ENCODE data around the gene WARS2.

The WARS2 gene

DNA sequence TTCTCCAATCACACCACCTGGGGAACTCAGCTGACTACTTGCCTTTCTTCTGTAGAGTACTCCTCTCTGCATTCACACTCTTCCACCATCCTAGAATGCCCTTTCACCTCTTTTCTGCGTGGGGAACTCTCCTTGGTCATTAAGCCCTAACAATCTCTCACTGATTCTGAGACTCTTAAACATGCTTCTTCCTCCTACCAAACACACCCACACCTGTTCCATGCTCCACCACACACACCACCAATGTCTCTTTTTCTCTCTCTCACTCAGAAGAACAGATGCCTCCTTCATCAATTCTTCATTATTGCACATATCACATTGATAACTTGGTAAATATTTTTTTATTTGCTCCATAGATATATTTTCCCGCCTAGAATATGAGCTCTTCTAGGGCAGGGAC is 53.6 kb downstream of the WARS2 start:
- TF ChIP-seq, protein P1, sequence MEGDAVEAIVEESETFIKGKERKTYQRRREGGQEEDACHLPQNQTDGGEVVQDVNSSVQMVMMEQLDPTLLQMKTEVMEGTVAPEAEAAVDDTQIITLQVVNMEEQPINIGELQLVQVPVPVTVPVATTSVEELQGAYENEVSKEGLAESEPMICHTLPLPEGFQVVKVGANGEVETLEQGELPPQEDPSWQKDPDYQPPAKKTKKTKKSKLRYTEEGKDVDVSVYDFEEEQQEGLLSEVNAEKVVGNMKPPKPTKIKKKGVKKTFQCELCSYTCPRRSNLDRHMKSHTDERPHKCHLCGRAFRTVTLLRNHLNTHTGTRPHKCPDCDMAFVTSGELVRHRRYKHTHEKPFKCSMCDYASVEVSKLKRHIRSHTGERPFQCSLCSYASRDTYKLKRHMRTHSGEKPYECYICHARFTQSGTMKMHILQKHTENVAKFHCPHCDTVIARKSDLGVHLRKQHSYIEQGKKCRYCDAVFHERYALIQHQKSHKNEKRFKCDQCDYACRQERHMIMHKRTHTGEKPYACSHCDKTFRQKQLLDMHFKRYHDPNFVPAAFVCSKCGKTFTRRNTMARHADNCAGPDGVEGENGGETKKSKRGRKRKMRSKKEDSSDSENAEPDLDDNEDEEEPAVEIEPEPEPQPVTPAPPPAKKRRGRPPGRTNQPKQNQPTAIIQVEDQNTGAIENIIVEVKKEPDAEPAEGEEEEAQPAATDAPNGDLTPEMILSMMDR (conservative IDR thresholded peaks at IDR 0.05; ENCODE audit: low read length) = no peak
- no peak for DNase-seq (ENCODE audit: low read depth)
- no peak overlapping the region for H3K4me3 ChIP-seq (ENCODE audit: low read length)

DNA sequence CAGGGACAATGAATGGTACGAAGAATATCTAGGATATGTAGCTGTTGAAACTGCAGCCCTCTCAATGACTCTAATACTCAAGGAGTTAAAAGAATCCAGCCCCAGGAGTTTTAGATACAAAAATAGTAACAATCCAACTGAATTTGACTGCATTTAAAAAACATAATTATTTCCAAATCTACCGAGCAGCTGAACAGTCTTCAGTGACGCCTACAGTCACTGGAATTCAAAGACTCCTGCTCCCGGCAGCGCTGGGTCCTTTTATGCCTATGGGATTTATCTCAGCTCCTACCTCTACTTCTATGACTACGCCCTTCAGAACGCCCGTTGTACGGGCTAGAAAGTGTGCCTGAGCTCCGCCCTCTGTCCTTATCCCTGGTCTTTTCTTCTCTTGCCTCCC is 55.7 kb downstream of the WARS2 start:
- TF ChIP-seq, protein P1 (conservative IDR thresholded peaks at IDR 0.05; ENCODE audit: low read length) = no peak
- H3K4me3 ChIP-seq (ENCODE audit: low read length) = no peak overlapping the region
- peak; percentile 8 for DNase-seq (ENCODE audit: low read depth)

DNA sequence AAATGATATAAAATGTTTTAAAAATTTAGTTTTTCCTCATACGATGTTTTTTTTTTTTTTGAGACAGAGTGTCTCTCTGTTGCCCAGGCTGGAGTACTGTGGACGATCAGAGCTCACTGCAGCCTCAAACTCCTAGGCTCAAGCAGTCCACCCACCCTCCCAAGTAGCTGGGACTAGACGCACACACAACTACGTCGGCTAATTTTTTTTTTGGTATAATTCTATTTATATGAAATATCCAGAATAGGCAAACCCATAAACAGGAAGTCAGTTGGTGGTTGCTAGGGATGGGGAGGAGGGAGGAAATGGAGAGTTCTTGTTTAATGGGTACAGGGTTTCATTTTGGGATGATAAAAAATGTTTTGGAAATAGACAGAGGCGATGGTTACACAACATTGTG is 56.5 kb downstream of the WARS2 start:
- TF ChIP-seq, protein P1 (conservative IDR thresholded peaks at IDR 0.05; ENCODE audit: low read length) = no peak
- H3K4me3 ChIP-seq (ENCODE audit: low read length) = no peak overlapping the region
- no peak for DNase-seq (ENCODE audit: low read depth)

DNA sequence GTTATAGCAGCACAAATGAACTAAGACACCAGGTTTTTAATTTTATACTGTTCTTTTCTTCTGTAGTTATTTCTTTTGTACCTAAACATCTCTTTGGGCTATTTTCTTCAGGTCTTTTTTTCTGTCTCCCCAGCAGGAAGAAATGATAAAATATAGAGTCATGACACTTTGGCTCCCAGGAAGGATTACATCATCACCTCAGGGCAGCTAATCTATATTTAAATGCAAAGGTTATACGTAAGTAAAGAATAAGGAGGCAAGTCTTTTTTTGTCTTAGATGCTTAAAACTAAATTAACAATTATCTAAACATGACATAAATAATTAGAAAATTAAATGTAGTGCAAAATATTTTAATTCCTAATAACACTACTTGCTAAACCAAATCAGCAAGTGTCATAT is 57.0 kb downstream of the WARS2 start:
- DNase-seq (ENCODE audit: low read depth) = no peak
- TF ChIP-seq, protein P1 (conservative IDR thresholded peaks at IDR 0.05; ENCODE audit: low read length) = no peak
- no peak overlapping the region for H3K4me3 ChIP-seq (ENCODE audit: low read length)

DNA sequence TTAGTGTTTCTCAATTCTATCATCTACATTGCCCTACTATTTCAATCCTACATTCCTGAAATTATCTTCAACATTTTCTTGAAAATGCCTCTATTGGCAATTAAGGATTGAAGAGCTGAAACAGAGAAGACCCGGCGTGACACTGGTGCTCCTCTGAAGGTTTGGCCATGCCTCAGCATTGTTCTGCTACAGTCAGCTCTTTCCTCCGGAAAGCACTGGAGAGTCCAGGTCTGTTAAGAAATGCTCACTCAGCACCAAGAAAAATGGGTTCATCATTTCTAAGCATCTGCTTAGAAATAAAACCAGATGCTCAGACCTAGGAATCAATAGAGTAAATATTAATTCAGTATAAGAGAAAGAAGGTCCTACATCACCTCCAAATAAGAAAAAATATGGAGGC is 58.8 kb downstream of the WARS2 start:
- TF ChIP-seq, protein P1 (conservative IDR thresholded peaks at IDR 0.05; ENCODE audit: low read length) = no peak
- no peak overlapping the region for H3K4me3 ChIP-seq (ENCODE audit: low read length)

DNA sequence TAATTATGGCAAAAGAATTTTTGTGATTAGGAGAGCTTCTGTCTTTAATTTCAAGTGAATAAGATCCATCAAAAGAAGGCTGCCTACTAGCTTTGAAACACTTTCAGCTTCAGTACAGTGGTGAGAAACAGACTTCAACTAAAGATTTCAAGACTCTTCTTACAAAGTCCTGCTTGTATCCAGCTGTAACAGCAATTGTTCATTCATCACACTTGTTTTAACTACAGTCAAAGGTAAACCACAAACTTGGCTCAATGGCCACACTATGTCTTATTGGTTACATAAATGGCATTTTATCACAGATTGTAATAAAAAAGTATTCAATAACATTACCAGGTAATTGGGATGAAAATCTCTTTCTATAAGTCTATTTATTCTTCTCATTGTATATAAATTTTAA is 59.2 kb downstream of the WARS2 start:
- peak; percentile 65 for DNase-seq (ENCODE audit: low read depth)
- H3K4me3 ChIP-seq (ENCODE audit: low read length) = no peak overlapping the region
- TF ChIP-seq, protein P1 (conservative IDR thresholded peaks at IDR 0.05; ENCODE audit: low read length) = no peak

More for the DNA sequence above, 58.8 kb downstream of the WARS2 start:
- DNase-seq (ENCODE audit: low read depth) = peak; percentile 60

DNA sequence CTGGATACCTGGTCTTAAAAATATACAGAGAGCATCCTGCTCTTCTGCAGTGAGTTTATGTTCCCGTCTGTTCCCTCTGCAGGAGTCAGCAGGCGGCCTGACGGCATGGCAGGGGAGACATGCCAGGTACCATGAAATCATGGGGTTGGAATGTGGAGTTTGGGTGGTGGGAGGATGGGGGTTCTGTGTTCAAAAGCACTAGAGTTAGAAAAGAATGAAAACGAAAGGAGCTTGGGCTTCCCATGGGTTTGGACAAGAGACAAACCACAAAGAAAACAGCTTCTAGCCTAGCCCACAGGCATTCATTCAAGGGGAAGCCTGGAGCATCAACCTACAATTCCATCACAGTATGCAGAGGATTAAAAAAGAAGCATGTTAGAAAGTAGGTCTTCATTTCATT is 59.9 kb downstream of the WARS2 start:
- peak; percentile 97 for DNase-seq (ENCODE audit: low read depth)
- peak overlapping the region; percentile 34 for H3K4me3 ChIP-seq (ENCODE audit: low read length)
- TF ChIP-seq, protein P1 (conservative IDR thresholded peaks at IDR 0.05; ENCODE audit: low read length) = peak; percentile 19

Measured in AG10803 (cell line).